Kidney capillary endothelial cell (primary cell): Measurements from ENCODE around the gene OBI1.

ENCODE experiments used
- DNase-seq: peaks from one replicate; pipeline ENCODE4 v3.0.0-alpha.2; 2018; ENCODE audit warnings: low spot score

The OBI1 gene

DNA sequence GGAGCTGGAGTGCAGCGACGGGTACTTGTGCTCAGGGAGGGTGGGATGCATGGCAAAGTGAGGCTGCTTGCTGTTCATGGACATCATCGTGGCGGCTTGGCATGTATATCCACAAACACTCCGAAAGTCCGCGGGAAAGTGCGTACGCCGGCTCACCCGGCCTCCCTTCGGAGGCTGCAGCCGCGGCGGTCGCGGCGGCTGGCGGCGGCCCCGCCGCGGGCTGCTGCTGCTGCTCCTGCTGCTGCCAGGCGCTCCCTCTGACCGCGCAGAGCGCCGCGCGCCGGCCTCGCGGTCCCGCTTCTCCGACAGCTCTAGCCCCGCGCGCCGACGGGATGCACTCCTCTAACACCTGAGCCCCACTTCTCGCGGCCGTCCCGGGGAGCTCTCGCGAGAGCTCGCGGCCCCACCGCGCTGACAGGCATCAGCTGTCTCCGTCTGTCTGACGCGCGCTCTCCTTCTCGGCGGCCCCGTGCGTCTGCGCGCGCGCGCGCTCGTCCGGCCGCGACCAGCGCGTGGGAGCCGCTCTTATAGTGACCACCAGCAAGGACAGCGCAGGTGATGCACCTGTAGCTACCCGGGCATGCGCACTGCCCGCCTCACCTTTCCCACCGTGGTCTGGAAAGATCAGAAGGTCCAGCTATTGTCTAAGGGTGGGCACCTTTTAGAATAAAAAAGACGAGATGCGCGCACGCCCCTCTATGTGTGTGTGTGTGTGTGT, 55.6 kb downstream of the OBI1 start, which contains the start of gene POU4F1:
Gene POU4F1 (minus strand): TSS at position 313 of the 718 bp plus-strand sequence. CDS start 226 bp downstream, at position 87.
- no peak for DNase-seq

DNA sequence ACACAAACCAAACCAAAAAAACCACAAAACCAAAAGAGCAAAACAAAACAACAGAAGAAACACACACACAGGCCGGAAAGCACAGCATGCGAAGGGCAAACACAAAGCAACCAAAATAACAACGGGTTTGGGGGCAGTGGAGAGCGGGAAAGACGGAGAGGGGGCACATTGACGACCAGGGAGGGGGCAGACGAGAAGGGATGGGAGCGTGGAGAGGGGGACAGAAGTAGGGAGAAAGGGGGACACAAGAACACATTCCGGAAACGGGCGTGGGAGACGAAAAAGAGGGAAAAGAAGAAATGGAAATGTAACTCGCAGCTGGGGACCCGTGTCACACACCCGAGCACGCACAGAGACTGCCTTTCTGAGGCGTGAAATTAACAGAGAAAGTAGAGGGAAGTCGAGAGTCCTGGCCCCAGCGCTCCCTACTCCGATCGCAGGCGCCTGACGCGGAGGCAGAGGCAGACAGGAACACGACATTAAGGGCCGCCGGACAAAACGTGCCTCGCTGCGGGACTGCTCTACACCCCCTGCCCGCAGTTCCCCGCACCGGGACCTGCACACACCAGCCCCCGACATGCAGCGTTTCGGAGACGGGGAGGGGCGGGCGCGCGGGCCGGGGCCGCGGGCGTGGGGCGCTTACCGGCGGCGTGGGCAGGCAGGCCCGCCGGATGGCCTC, 56.3 kb downstream of the OBI1 start:
- DNase-seq = no peak

DNA sequence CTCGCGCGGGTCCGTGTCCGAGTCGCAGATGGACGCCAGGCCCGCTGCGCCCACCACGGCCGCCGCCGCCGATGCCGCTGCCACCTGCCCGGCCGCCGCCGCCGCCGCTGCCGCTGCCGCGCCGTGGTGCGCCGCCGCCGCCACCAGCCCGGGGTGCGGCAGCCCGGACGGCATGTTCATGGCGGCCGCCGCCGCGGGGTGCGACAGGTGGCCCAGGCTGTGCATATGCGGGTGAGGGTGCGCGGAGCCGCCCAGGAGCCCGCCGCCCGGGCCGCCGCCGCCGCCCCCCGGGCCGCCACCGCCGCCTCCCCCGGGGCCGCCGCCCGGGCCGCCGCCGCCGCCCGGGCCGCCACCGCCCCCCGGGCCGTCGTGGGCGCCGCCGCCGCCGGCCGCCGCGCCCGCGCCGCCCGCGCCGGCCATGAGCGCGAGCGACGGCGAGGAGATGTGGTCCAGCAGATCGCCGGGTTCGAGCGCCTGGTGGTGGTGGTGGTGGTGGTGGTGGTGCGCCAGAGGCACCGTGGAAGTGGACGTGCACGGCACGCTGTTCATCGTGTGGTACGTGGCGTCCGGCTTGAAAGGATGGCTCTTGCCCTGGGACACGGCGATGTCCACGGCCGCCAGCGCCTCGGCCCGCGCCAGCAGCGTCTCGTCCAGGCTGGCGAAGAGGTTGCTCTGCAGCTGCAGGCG, 56.9 kb downstream of the OBI1 start:
- no peak for DNase-seq

DNA sequence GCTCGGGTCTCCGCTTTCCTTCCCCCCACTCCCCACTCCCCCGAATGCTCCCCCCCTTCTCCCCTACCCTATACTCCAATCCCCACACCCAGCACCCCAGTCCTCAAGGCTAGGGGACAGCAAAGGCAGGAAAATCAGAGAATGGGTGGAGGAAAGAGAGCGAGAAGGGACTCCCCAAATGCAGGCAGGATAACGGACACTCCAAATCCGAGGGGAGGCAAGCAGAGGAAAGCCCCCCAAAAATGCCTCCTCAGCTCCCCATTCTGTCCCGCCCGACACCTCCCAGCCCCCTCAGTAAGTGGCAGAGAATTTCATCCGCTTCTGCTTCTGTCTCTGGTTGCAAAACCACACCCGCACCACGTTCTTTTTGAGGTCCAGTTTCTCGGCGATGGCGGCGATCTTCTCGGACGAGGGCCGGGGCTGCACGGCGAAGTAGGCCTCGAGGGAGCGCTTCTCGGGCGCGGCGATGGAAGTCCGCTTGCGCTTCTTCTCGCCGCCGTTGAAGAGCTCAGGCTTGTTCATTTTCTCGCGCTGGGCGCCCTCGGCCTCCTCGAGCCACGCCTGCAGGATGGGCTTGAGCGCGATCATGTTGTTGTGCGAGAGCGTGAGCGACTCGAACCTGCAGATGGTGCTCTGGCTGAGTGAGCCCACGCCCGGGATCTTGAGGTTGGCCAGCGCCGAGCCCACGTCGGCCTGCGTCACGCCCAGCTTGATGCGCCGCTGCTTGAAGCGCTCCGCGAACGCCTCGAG, 57.7 kb downstream of the OBI1 start:
- no peak for DNase-seq

DNA sequence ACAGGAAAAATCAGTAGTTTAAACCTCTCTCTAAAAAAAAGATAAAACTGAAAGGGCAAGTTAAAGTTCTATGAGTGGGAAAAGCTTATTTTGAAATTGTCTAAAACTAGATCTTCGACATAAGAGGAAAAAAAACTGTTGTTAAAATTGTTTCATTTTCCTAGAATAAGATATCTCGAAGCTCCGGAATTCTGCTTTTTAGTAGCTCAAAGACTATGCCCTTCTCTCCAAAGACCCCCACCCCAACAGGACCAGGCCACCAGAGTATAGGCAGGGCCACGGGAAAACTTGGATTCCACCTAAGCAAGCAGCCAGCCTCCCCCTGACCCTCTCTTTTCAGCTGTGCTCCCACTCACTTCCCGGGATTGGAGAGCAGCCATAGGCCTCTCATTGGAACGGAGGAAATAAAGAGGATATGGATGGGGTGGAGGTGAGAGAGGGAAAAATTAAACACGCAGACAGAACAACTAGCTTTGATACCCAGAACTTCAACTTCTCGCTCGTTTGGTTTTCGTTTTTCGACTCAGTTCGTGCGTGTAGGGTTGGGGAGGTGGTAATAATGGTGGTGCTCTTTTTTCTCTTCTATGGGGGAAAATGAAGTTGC, 58.6 kb downstream of the OBI1 start:
- no peak for DNase-seq

DNA sequence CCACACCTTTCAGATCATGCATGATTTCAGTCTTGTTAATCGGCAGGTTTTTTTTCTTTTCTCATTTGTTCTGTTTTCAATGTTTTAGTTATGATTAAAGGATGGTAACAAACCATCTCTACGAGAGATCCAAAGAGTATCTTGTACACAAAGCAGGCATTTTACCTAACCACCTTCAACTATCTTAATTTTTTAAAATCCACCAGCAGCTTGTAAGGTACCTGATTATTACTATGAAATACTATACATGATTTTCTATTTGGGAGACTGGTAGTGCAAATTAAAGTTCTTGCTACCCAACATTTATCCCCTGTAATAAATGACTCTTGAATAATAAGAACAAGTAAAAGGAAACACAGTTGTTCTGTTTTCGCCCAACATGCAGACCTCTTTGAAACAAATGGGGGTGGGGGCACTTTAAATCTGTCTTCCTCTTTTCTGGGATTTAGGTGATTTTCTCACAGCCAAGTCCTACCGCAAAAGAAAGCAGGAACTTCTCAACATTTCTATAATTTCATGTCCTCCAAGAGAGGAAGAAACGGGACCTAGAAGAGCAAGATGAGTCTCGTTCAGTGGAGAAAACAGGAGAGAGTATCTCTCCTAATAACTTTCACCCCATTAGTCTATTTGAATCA, 59.2 kb downstream of the OBI1 start:
- no peak for DNase-seq

DNA sequence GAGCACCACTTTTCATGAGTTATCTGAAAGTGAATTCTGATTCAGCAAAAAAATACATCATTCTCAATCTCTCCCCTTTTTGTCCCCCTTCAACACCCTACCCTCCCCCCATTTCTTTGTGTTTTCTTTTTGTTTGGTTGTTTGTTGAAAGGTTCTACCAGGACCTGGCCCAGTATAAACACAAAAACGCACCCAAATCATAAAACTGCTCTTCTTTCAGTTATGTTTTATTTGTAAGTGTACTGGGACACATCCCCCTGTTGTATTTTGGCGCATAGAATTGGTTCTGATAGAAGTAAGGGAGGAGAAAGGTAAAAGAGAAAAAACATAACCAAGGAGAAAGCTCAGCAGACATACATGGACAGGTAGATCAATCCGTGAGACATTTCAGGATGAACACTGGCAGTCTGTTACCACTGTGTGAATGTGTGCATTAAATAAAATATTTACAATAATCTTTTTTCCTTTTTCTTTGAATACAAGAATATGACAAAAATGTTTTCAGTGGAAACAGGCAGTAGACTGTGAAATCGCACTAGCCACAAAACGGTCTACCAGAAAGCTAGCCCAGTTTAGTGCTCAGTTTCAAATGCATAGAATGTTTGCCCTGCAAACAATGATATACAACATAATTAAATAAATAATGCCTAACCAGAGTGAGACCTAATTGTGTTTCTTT, 59.9 kb downstream of the OBI1 start:
- DNase-seq = no peak

DNA sequence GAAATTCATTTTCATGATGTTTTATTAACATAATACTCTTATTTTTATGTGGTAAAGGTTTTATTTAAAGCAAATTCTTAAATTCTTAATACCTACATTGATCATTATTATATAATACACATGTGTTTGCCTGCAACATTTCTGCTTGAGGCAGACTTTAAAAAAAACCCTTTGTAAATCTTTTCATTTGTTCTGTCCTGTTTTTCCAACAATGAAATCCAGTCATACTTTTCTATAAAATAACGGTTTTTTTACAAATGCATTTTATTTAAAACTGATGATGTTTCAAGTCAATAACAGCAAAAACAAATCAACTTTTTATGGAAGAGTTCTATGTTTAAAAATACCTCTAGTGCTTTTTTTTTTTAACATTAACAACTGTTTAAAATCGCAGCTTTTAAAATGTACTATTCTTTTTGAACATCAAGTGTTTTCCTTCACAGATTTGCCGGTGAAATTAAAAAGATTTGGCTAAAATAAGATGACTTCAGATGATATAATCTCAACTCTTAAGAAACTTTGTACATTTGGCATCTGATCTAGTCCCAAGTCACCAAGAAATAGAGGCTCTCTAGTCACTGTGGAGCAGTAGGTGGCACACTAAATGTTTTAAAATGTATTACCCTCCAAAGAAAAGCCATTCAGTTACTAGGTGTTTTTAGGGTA, 60.7 kb downstream of the OBI1 start:
- no peak for DNase-seq

DNA sequence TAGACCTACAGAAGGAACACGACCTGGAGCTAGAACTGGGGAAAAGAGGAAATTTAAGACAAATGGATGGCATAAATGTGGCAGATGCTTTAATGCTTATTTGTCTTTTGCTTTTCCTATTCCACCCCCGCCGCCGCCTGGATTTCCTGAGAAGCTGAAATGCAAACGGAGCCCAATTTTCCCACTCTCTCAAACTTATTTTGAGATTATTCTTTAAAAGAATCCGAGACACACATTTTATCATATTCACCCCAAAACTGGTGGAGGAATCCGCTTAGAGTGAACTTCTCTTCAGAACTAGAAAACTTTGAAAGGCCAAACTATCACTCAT, 61.4 kb downstream of the OBI1 start:
- DNase-seq = no peak

DNA sequence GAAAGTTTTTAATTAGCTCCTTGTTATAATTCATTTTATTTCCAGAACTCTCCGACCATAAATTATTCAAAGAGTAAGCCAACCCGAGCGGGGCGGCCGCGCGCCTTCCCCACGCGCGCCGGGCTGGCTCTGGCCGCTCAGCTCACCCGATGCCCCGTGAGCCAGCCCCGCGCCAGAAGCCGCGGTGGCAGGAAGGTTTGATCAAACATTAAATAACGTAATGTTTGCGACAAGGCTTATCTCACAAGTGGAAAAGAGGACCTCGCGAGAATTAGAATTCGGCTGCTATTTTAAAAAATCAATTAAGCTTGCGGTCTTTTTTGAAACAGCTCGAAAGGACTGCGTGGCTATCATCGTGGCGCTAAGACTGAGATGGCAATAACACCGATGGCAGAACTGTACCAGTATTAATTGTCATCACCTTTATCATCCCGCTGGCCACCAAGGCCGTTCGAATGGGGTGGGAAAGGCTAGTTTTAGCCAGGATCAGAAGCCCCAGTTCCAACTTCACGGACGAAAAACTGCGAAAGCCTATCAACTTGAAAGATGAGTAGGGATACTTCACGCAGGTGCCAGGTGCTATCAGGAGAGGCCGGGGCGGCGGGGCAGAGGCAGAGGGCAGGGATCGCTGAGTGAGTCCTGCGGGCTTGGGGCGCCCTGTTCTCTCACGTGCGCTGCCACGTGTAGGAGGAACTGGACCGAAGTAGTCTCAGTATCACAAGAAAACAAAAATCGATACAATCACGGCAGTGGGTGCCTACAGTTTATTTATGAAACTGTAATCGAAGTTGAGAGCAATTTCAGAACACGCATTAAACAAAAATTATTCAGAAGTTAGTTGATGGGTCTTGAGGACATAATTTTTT, 62.0 kb downstream of the OBI1 start:
- DNase-seq = no peak

DNA sequence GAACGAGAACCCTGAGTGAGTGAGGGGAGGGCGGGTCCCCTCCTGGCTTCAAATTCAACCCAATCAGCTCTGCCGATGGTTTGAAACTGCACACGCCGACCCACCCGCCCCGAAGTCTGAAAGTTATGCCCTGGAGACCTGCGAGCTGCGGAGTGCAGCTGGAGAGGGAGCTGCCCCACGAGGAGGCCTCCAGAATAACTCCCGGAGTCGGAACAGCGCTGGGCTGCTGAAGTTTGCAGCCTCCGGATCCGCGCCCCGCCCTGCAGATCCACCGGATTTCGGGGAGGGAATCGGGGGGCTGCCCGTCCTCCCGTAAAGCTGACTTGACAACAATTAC, 62.6 kb downstream of the OBI1 start:
- DNase-seq = no peak

DNA sequence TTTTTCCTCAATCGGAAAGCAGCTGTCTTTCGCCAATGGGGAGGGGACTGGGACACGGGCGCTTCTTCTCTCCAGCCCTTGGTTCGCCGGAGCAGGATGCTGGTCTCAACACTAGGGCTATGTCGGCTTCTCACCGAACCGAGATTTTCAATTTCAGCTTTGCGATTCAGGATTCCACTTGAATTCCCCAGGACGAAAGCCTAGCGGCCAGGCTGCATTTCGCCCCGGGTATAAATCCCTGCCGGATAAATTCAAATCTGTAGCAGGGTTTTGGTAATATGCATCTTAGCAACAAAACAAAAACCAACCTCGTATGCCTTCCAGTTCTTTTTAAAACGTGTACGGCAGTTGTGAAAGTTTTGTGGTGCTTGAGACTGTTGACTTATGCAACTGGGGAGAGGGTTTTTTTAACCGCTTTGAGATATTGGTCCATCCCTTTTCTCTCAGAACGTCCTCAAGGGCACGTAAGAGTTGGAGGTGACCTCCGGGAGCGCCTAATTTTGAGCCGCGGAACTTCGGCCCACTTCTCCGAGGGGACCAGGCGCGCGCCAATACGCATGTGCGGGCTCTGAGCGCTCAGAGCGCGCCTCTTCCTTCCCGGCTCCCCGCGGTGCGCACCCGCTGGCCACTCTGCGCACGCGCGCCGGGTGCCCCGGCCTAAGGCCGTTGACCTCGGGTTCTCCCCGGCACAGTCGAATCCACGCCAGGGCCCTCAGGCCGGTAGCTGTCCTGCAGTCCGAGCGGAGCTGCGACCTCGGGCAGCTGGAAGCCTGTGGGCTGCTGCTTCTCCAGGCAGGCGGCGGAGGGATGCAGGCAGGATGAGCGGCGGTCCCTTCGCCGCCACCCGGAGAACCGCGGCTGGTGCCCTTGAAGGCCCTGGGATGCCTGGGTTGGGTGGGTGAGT, 63.2 kb downstream of the OBI1 start:
- no peak for DNase-seq

DNA sequence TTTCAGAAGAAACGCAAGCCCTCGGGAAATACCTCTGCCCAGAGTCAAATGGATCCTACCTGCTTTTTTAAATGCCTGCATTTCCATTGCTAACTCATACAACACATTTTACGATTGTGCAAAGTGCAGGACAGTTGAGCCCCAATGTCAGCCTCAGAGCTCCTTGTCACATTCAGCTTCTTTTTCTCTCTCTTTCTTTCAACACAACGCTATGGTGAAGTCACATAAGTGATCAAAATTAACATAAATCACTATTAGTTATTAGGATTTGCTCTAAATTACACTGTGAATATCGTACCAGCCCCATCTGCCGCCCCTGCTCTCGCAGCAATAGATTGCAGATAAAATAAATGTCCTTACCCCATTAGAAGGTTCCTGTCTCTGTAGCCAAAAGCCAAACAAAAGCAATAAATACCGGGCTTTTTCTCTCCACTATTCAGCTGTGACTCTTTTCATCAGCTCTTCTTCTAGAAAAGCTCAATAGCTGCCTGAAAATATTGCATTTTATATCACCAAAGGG, 64.4 kb downstream of the OBI1 start:
- DNase-seq = no peak

DNA sequence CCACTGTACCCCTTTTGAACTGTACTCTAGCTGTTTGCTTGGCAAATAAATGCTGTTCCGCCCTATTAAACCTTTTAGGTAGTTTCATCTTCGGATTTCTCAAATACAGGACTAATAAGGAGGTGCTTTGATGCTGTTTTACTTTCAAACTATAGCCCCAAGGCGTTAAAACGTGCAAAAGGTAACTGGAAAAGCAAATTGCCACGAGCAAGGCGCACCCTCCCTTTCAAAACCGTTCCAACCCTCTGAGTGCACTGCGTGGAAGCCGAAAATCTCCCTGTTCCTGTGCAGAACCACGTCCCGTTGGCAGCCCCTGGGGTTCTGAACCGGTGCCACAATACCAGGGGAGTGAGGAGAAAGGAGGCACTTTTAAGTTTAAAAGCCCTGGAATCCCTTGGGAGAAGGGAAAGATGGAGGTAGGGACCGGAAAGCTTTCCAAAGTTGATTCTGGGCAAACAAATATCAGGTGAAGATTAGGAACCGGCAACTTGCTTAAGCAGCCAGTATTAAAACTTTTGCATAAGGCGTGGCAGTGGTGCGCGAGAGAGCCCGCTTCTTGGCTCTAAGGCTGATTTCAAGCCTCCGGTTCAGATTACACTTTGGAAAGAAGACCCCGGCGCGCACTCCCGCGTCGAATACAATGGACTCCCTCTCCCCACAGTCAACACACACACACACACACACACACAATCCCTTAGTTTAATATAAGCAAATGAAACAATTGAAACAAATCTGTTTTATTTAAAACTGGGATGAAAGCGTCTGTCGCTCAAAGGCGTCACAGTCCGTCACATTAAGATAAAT, 65.1 kb downstream of the OBI1 start:
- no peak for DNase-seq

DNA sequence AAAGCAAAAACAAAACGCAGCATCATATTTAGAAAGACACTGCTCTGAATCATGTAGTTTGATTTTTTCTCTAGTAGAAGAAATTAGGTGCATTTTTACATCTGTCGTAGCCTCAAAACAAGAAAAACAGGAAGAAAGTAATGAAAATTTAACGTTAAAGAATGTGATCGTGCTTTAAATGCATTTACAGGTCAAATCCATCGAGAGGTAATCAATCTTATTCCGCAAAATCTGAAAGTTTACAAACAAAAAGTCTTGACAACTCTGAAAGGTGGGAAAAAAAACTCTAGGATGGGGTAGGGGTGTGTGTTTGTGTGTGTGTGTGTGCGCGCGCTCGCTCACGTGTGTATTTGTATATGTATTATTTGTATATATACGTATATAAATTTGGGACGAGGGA, 65.8 kb downstream of the OBI1 start:
- no peak for DNase-seq

DNA sequence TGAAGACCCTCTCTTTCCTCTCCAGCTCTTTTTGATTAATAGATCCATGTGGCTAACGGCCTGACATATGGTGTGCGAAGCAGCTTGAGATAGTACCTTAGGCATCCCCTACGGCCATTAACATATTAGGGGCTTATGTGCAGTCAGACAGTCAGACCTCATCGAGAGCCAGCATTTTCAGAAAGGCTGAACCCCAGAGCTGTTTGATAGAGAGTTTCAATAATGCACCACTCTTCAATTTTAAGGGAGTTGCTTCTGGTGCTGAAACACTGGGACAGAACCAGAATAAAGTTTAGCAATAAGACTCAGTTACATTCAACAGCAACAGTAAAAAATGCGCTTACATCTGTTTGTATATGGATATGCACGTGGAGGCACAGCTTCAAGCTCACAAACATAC, 66.4 kb downstream of the OBI1 start:
- no peak for DNase-seq

DNA sequence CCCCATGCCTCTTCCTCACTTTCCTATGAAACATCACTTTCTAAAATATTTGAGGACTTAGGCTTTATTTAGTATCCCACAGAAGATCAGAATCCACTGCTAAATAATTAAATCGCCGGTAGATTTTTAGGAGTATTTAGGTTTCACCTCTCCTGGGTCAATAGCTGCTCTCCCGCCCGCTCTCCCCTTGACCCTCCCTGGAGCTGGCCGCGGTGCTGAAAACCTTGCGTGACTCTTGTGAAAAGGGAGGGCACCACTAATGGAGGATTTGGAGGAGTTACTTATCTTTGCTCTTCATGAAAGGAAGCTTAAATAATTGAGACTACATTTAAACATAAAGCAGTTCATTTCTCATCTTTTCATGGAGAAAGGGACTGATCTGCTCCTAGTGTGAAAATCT, 69.7 kb downstream of the OBI1 start:
- DNase-seq = no peak

DNA sequence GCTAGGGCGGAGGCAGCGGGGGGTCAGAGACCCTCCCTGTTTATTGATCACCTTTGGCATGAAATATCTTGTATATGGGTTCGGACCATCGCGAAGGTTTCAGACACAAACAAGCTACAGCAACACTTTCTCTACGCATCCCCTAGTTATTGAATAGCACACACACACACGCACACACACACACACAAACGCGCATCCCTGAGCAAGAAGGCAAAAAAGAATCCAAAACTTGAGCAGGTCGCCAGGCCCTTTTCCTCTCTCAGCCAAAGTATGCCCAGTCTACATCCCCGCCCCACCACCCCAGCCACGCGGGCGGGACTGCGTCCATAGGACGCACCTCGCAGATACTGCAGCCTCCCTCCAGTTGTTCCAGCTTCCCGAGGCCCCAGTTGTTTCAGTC, 71.6 kb downstream of the OBI1 start:
- no peak for DNase-seq
